Ishikawa (cell line): ENCODE results near the gene CCL17.

Source experiments
- CEBPB ChIP-seq: IDR thresholded peaks from 2 replicates; pipeline ENCODE4 v1.6.1; 2012
- CREB1 ChIP-seq: IDR thresholded peaks from 2 replicates; pipeline ENCODE4 v1.6.1; 2012; ENCODE audit warnings: low read depth
- EGR1 ChIP-seq: IDR thresholded peaks from 2 replicates; pipeline ENCODE4 v1.6.1; 2012
- EP300 ChIP-seq: IDR thresholded peaks from 2 replicates; pipeline ENCODE4 v1.6.1; 2012; ENCODE audit warnings: borderline replicate concordance
- FOXM1 ChIP-seq: IDR thresholded peaks from 2 replicates; pipeline ENCODE4 v1.6.1; 2012; ENCODE audit warnings: low read depth, borderline replicate concordance
- NFIC ChIP-seq: IDR thresholded peaks from 2 replicates; pipeline ENCODE4 v1.6.1; 2012
- RAD21 ChIP-seq: IDR thresholded peaks from 2 replicates; pipeline ENCODE4 v1.6.1; 2012; ENCODE audit warnings: low read depth
- REST ChIP-seq: IDR thresholded peaks from 2 replicates; pipeline ENCODE4 v1.6.1; 2012; ENCODE audit warnings: low read depth, mild to moderate bottlenecking
- TAF1 ChIP-seq: IDR thresholded peaks from 2 replicates; pipeline ENCODE4 v1.6.1; 2012; ENCODE audit warnings: low read depth, mild to moderate bottlenecking
- TCF12 ChIP-seq: IDR thresholded peaks from 2 replicates; pipeline ENCODE4 v1.6.1; 2012; ENCODE audit warnings: low read depth
- TEAD4 ChIP-seq: IDR thresholded peaks from 2 replicates; pipeline ENCODE4 v1.6.1; 2012
- YY1 ChIP-seq: IDR thresholded peaks from 2 replicates; pipeline ENCODE4 v1.6.1; 2012; ENCODE audit warnings: low read depth
- ZBTB7A ChIP-seq: IDR thresholded peaks from 2 replicates; pipeline ENCODE4 v1.6.1; 2012; ENCODE audit warnings: low read depth
- TF ChIP-seq, protein P1 (sequence below): IDR thresholded peaks from 2 replicates; pipeline ENCODE4 v1.6.1; 2012
- TF ChIP-seq, protein P2 (sequence below): IDR thresholded peaks from 2 replicates; pipeline ENCODE4 v1.6.1; 2012

The CCL17 gene

GRCh38 chr16:57413301-57413730 lies 8.7 kb downstream of the CCL17 start:
- TF ChIP-seq REST (no peak), TCF12 (no peak), ZBTB7A (no peak), NFIC (no peak), EP300 (no peak), RAD21 (no peak), YY1 (no peak), TAF1 (no peak), EGR1 (no peak), CEBPB (no peak)
- TF ChIP-seq, protein P1, sequence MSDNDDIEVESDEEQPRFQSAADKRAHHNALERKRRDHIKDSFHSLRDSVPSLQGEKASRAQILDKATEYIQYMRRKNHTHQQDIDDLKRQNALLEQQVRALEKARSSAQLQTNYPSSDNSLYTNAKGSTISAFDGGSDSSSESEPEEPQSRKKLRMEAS, result no peak

DNA sequence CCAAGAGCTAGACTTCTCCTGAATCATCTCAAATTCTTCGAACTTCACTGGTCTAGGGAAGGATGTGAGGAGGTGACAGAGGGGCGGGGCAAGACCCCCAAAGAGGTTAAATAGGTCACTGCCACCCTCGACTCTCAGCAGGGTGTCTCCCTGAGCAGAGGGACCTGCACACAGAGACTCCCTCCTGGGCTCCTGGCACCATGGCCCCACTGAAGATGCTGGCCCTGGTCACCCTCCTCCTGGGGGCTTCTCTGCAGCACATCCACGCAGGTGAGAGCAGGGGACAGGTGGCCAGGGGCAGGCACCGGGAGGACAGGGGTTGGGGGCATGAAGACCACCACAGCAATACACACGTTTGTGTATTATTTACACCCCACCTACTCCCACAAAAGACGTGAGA lies 9.2 kb downstream of the CCL17 start:
- TF ChIP-seq NFIC, result no peak
- no peak for TF ChIP-seq TEAD4
- TF ChIP-seq FOXM1, result no peak
- no peak for TF ChIP-seq CEBPB
- TF ChIP-seq REST, result no peak
- TF ChIP-seq, protein P2, sequence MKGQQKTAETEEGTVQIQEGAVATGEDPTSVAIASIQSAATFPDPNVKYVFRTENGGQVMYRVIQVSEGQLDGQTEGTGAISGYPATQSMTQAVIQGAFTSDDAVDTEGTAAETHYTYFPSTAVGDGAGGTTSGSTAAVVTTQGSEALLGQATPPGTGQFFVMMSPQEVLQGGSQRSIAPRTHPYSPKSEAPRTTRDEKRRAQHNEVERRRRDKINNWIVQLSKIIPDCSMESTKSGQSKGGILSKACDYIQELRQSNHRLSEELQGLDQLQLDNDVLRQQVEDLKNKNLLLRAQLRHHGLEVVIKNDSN, result no peak
- TF ChIP-seq RAD21, result no peak
- no peak for TF ChIP-seq CREB1
- TF ChIP-seq TAF1, result no peak
- no peak for TF ChIP-seq TCF12
- TF ChIP-seq YY1, result no peak
- TF ChIP-seq, protein P1, result no peak
- no peak for TF ChIP-seq EP300
- TF ChIP-seq ZBTB7A, result no peak
- TF ChIP-seq EGR1, result no peak

GRCh38 chr16:57416084-57416483 lies 11.5 kb downstream of the CCL17 start:
- TF ChIP-seq, protein P1, result no peak
- TF ChIP-seq YY1 (no peak), EGR1 (no peak), EP300 (no peak), TEAD4 (no peak), REST (no peak), NFIC (no peak), CREB1 (no peak), TCF12 (no peak)
- TF ChIP-seq, protein P2, result no peak

- no peak for TF ChIP-seq NFIC
- no peak for TF ChIP-seq FOXM1
- TF ChIP-seq, protein P2, result no peak
- no peak for TF ChIP-seq TAF1
- no peak for TF ChIP-seq YY1
- no peak for TF ChIP-seq TCF12
- TF ChIP-seq CEBPB, result no peak
- no peak for TF ChIP-seq REST
- TF ChIP-seq TEAD4, result no peak
- TF ChIP-seq EGR1, result no peak
- no peak for TF ChIP-seq ZBTB7A
- TF ChIP-seq RAD21, result no peak
- no peak for TF ChIP-seq EP300
- TF ChIP-seq, protein P1, result no peak
- no peak for TF ChIP-seq CREB1
Observed at GRCh38 chr16:57419506-57419905, 14.9 kb downstream of the CCL17 start.
